Measurements from ENCODE around the gene FRMD3.

- no peak for TF ChIP-seq EZH2 (IDR thresholded peaks at IDR 0.05; ENCODE audit: low read length, unreplicated experiment)
- no peak for TF ChIP-seq CTCF (conservative IDR thresholded peaks at IDR 0.05; ENCODE audit: low read depth, low read length)
These were observed 127.5 kb downstream of the FRMD3 start for GRCh38 chr9:83410701-83411100.
